NCI-H1436 treated with DMSO at 0.1 percent for 48 hours (cell line): ENCODE results near the gene QRICH1.

Experiments
- DNase-seq: peaks from one replicate; lab custom pipeline; 2025; lab: John Stamatoyannopoulos, UW

The QRICH1 gene

DNA sequence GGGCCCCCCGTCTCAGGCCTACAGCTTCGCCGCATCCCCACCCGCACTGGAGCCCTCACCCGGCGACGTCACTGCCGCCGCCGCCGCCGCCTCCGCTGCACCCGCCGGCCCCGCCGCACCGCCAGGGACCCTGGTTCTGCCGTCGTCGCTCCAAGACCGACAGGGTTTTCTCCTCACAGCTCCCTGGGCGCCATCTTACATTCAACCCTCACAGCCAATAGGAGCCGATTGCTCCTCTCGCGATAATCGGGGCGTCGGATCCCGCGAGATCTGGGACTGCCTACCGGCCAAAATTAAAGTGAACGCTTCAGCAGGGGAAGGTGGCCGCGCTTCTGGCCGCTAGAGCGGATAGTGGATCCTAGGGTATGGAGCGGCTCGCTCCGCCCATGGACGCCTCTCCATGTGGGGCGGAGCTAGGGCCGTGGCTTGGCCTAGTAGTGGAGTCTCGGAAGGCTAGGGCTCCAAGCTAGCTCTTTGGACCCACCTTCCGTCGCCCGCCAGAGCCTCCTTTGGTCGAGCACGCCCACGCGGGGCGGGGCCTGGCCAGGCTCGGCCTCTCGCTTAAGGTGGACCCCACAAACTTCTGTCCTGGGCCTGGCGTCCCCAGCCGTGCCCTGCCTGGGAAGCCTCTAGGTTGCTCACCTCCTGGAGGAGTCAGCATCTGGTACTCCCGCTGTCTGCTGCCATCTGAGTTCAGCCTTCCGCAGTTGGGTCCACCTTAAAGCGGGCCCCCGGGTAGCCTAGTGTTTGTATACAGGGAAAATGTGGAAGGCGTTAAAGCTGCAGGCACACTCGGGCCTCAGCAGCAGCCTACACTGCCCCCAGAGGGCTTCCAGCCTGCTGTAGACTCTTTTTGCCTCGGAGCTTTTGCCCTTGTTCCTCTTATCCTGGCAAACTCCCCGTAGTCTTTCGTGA is at the start of gene QRICH1:
QRICH1 (minus strand) TSS at position 219 of the 915 bp plus-strand sequence. CDS start 17,054 bp downstream, outside the sequence.
- peak; percentile 50 for DNase-seq

DNA sequence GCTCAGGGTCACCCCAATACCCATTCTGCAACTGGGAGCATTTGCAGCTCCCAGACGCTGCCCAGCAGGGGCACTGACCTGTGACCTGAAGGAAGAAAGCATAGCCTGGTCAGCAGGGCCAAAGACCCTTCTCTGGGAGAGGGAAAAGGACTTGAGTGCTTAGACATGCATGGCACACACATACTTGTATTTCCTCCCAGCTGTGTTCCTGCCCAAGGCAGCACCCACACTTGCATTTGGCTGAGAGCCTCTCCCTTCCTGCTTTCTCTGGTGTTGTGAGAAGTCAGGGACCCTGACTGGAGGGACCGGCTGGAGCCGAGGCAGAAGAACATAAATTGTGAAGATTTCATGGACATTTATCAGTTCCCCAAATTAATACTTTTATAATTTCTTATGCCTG is 46.2 kb upstream of the QRICH1 start:
- no peak for DNase-seq

DNA sequence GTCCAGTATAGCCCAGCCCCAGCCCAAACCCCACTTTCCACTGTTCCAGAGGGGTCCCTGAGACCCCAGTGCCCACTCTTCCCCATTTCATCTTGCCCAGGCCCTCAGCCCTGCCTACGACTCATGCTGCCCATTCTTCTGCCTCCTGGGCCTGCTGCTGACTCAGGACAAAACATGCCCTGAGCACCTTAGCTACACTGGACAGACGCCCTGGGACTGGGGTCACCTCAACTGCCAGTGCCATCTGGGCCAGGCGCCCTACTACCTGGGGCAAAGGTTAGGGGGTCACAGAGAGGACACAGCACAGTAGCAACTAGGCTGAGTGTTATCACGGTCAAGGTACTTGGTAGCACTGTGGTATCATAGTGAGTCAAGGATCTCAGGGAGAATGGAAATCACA is 41.6 kb upstream of the QRICH1 start:
- DNase-seq: no peak

GRCh38 chr3:49134471-49135265 is 40.8 kb upstream of the QRICH1 start:
- DNase-seq: no peak

DNA sequence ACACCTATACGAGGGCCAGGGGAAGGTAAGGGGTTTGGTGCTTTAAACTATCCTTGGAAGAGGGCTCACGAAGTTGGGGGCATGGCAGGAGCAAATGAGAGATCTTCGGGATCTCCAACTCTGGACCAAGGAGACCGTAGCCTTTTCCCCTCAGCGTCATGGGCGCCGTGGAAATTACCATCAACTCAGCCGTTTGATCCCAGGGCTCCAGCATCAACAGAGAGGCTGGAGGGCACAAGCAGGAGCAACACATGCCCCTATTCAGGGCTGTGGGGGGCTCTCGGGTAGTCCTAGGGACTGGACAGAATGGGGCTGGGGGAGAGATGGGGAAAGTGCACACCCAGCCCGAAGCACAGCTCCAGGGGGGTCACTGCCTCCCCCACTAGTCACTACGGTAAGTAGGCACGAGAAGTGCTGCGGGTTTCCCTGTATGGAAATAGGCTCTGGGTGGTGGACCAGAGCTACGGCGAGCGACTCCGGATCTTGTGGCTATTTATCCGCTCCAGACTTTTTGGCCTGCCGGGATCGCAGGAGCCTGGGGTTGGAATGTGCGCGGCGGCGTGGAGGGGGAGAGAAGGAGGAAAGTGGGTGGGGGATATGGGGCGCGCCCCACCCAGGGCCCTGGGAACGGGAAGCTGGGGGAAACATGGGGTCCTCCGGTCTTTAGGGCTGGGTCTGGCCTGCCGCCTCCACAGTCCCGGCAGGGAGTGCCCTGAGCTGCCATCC is 39.5 kb upstream of the QRICH1 start:
- no peak for DNase-seq

DNA sequence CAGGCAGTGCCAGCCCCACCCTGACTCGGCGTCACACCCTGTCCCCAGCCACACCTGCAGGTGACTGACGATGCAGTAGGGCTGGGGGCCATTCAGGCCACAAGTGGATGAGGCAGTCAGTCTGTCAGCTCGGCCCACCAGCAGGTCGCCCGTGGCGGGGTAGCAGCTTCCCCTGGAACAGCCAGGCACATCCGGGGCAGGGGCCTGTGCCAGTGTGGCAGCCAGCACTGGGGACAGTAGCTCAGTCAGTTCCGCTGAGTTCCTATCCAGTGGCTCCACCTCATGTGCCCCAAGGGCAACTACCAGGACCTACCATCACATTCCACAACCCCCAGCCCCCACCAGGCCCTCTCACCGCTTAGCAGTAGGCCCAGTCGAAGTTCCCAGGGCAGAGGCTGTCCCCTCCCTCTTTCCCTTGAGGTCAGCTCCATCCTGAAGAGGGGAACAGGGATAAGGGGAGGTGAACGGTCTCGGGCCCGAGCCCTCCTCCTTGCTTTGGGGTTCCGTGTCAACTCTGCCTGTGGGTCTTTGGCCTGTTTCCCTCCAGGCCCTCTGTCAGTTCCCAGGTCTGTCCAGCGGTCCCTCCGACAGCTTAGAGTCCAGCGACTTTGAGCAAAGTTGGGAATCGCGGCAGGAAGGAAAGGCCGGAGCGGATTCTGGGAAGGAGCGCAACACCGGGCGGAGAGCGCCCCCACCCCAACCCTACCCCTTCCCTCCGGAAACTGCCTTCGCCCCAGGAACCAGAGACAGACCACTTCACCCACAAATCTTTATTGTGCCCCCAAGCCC is 38.8 kb upstream of the QRICH1 start, which contains the start of gene LAMB2:
LAMB2 (minus strand) TSS at position 614 of the 789 bp plus-strand sequence; CDS start at position 431, 183 bp downstream.
- no peak for DNase-seq

DNA sequence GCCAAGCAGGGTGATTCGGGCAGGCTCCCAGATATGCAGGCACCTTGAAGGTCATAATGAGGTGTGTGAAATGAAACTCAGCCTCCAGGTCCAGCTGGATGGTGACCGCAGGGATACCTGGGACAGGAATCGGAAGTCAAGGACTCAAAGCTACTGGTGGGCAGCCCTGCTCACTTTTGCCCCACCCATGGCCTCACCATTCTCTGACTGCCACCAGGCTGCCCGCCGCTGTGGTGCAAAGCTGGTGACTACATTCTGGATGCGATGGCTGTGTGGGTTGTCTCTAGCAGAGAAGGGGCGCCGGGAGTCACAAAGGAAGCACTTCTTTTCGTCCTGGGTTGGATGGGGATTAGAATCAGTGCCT is 38.2 kb upstream of the QRICH1 start:
- DNase-seq: no peak

DNA sequence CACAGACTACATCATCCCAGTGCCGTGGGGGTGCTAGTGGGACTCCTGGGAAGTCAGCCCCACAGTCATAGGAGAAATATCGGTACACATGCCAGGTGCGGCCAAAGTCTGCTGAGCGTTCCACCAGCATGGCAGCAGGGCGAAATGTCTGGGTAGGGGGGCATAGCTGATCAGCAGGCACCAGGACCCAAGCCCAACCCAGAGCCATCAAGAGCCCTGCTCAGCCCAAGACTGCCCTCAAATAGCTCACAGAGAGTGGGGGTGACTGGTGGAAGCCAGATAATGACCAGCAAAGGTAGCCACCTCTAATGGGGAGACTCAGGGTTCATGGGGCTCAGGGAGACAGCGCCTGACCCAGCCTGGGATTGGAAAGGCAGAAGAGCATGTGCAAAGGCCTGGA is 37.7 kb upstream of the QRICH1 start:
- DNase-seq: no peak

DNA sequence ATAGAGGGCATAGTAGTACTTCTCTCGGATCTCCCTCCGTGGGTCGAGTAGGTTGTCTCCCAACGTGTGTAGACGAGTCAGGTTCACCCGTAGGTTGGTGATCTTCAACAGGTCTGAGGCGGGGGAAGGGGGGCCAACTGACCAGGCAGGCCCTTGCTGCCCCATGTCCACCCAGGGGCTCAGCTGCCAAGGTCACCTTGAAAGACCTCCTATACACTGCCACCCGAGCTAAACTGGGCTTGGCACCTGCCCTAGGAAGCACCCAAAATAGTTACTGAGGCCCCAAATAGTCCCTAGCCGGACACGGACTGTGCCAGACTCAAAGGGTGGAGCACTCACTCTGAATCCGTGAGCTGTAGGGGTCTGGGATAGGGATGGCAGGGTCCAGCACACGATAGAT is 37.2 kb upstream of the QRICH1 start:
- no peak for DNase-seq

DNA sequence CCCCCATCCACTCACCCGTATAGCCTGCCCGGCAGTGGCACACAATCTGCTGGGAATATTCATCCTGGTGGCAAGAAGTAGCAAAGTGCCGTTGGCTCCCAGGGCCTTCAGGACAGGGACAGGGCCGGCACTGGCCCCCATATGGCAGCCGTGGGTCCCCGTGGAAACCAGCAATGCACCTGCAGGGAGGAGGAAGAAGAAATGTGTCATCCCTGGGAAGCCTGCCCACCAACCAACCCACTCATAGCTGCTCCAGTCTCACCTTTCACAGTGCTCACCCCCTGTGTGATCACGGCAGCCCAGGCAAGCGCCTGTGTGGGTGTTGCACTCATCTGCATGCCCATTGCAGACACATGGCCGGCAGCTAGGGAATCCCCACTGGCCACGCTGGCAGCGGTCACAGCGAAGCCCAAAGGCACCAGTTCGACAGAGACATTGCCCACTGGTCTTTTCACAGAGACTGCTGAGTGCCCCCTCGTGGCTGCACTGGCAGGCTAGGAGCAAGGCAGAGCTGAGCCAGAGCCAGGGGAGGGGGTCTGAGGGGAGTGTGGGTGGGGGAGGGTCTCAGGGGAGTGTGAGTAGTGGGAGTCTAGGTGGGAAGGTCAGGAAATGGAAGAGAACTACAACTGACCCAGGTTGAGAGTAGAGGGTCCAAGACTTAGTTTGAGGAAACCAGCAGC is 31.3 kb upstream of the QRICH1 start:
- no peak for DNase-seq

- DNase-seq: no peak
Observed at GRCh38 chr3:49124203-49124602, 30.3 kb upstream of the QRICH1 start.

GRCh38 chr3:49123687-49124086 is 29.8 kb upstream of the QRICH1 start:
- DNase-seq: no peak

GRCh38 chr3:49122886-49123545 is 29.1 kb upstream of the QRICH1 start:
- DNase-seq: no peak

- DNase-seq: no peak
Observed at GRCh38 chr3:49122451-49122850, 28.6 kb upstream of the QRICH1 start.

GRCh38 chr3:49122022-49122421 is 28.2 kb upstream of the QRICH1 start:
- DNase-seq: no peak

DNA sequence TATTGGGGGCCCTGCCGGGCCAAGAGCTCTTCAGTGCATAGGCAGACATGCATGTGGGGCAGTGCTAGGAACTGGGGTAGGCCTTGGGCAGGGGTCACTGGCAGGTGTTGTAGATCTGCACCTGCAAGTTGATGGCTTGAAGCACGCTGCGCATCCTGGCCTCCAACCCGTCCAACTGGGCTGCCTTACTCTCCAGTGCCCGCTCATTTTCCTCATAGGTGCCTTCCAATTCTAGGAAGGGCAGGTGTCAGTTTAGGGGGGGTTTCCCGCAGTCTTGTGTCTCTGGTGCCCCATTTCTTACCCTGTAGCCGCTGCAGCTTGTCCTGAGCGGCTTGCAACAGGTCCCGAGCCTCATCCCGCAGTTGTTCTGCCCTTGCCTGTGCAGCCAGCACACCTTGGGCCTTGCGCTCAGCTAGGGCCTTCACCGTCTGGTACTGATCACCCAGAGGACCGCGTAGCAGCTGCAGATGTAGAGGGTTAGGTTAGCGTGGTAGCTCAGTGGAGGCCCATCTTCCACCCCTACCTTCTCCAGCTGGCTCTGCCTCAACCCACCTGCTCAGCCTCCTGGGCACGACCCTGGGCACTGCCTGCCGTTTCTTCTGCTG is 27.4 kb upstream of the QRICH1 start:
- DNase-seq: no peak

DNA sequence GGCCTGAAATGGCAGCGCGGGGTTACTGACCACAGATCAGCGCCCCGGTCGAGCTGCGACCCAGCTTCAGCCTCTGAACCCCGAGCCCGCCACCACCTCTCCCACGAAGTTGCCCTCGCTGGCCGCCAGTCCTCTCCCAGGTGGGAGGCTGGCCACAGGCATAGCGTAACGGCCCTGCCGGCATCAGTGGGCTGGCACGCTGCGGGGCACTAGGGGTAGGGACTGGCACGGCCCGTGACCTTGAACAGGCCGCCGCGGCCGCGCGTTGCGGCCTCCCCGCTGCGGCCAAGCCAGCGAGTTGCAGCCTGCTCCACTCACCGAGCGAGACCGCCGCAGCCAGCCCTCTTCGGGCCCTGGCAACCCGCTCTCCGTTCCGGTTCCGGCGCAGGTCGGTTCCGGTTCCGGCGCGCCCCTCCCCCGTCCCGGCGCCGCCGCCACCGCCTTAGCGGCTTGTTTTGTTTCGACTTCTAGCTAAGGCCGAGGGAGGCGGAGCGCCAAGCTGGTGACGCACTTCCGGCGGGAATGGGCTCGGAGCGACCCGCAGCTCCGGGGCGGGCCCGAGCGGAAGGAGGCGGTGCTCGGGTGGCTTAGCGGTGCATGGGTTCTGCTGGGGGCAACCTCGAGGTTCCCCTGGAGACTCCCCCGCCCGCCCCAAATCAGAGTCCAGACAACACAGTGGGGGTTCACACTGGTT is 26.7 kb upstream of the QRICH1 start, which contains the start of gene USP19:
USP19 (minus strand) TSS at position 386 of the 694 bp plus-strand sequence. CDS start 1,678 bp downstream, outside the sequence.
- DNase-seq: no peak

- no peak for DNase-seq
Observed at GRCh38 chr3:49120096-49120437, 26.2 kb upstream of the QRICH1 start.

GRCh38 chr3:49119439-49119838 is 25.6 kb upstream of the QRICH1 start:
- DNase-seq: no peak
